Loucy (cell line): ENCODE measurements around the gene TMEM87A.

Experiments
- H2AFZ ChIP-seq: fragments of 200-600 bp; sonication (generic); 2 replicates; pipeline ENCODE4 v1.6.0; 2016; ENCODE audit warnings: antibody characterized with exemption, mild to moderate bottlenecking, low read length, moderate library complexity
- H3F3A ChIP-seq: fragments of 200-600 bp; 2 replicates; pipeline ENCODE4 v1.6.0; 2016; ENCODE audit warnings: antibody characterized with exemption, low read depth, mild to moderate bottlenecking
- H3K27me3 ChIP-seq: fragments of 200-600 bp; sonication (generic); 2 replicates; pipeline ENCODE4 v1.6.1; 2014; ENCODE audit warnings: low read length, mild to moderate bottlenecking; ENCODE audit not compliant: insufficient read depth, poor library complexity, severe bottlenecking
- H3K36me3 ChIP-seq: fragments of 200-600 bp; sonication (generic); 2 replicates; pipeline ENCODE4 v1.6.1; 2016; ENCODE audit warnings: low read length; ENCODE audit not compliant: insufficient read depth
- H3K4me1 ChIP-seq: fragments of 200-600 bp; sonication (generic); 2 replicates; pipeline ENCODE4 v1.5.1; 2014; ENCODE audit warnings: low read length, mild to moderate bottlenecking; ENCODE audit not compliant: insufficient read depth, poor library complexity, severe bottlenecking
- H3K4me2 ChIP-seq: fragments of 200-600 bp; sonication (generic); 2 replicates; pipeline ENCODE4 v1.6.0; 2014; ENCODE audit warnings: antibody characterized with exemption, low read length, low read depth, mild to moderate bottlenecking; ENCODE audit not compliant: poor library complexity, severe bottlenecking
- H3K4me3 ChIP-seq: fragments of 200-600 bp; sonication (generic); 2 replicates; pipeline ENCODE4 v1.5.1; 2014; ENCODE audit warnings: low read length, mild to moderate bottlenecking, mixed read lengths; ENCODE audit not compliant: poor library complexity, severe bottlenecking
- H3K79me2 ChIP-seq: fragments of 200-600 bp; sonication (generic); 2 replicates; pipeline ENCODE4 v1.6.1; 2014; ENCODE audit warnings: low read length; ENCODE audit not compliant: insufficient read depth
- H3K9ac ChIP-seq: fragments of 200-600 bp; sonication (generic); 2 replicates; pipeline ENCODE4 v1.6.0; 2014; ENCODE audit warnings: mild to moderate bottlenecking, low read depth, low read length, moderate library complexity; ENCODE audit not compliant: poor library complexity, severe bottlenecking
- H3K9me2 ChIP-seq: fragments of 200-600 bp; sonication (generic); replicated peaks from 2 replicates; pipeline ENCODE4 v1.6.1; 2016; ENCODE audit warnings: low read depth, low read length, mixed read lengths
- H3K9me3 ChIP-seq: fragments of 200-600 bp; sonication (generic); 2 replicates; pipeline ENCODE4 v1.6.1; 2014; ENCODE audit warnings: mild to moderate bottlenecking, antibody characterized with exemption, low read length, low read depth; ENCODE audit not compliant: insufficient read depth
- H4K20me1 ChIP-seq: fragments of 200-600 bp; sonication (generic); 2 replicates; pipeline ENCODE4 v1.6.0; 2014; ENCODE audit warnings: antibody characterized with exemption, low read length, mild to moderate bottlenecking; ENCODE audit not compliant: insufficient read depth, poor library complexity, severe bottlenecking
- CTCF ChIP-seq: fragments of 200-600 bp; sonication (generic); conservative IDR thresholded peaks from 2 replicates; pipeline ENCODE4 v1.5.1; 2014; ENCODE audit warnings: mild to moderate bottlenecking, antibody characterized with exemption, low read length
- EZH2phosphoT487 ChIP-seq: fragments of 200-600 bp; IDR thresholded peaks from 2 replicates; pipeline ENCODE4 v1.6.1; 2018; ENCODE audit warnings: antibody characterized with exemption, mild to moderate bottlenecking, moderate library complexity, borderline replicate concordance

Gene TMEM87A

GRCh38 chr15:42270996-42271395 is 2.2 kb downstream of the TMEM87A start:
- no peak overlapping the region for H2AFZ ChIP-seq
- peak overlapping the region; percentile 47 for H3K9ac ChIP-seq
- peaks cover 52% of the 10 kb centered on the region for H3K4me1 ChIP-seq
- no peaks in the 10 kb centered on the region for H3K9me2 ChIP-seq
- no peaks in the 10 kb centered on the region for H3K9me3 ChIP-seq
- H3K79me2 ChIP-seq: peaks cover 65% of the 10 kb centered on the region
- H4K20me1 ChIP-seq: peaks cover 30% of the 10 kb centered on the region
- TF ChIP-seq EZH2phosphoT487 (no peak), CTCF (no peak)
- peak overlapping the region; percentile 88 for H3K4me3 ChIP-seq
- H3K4me2 ChIP-seq: peak overlapping the region; percentile 87
- H3K36me3 ChIP-seq: peaks cover 15% of the 10 kb centered on the region
- no peaks in the 10 kb centered on the region for H3F3A ChIP-seq
- no peaks in the 10 kb centered on the region for H3K27me3 ChIP-seq

- Histone ChIP-seq H3K9me2 (no peaks in the 10 kb centered on the region), H3K4me2 (peak overlapping the region; percentile 87), H3K9ac (peak overlapping the region; percentile 47), H3K27me3 (no peaks in the 10 kb centered on the region), H3K4me1 (peaks cover 47% of the 10 kb centered on the region), H3K9me3 (no peaks in the 10 kb centered on the region), H3F3A (no peaks in the 10 kb centered on the region), H2AFZ (no peak overlapping the region), H4K20me1 (peaks cover 30% of the 10 kb centered on the region), H3K79me2 (peaks cover 65% of the 10 kb centered on the region), H3K4me3 (peak overlapping the region; percentile 88), H3K36me3 (peaks cover 19% of the 10 kb centered on the region)
- no peak for TF ChIP-seq CTCF
- TF ChIP-seq EZH2phosphoT487: no peak
Measured at GRCh38 chr15:42270551-42270950, 2.7 kb downstream of the TMEM87A start.

GRCh38 chr15:42267286-42267685 is 5.9 kb downstream of the TMEM87A start:
- Histone ChIP-seq H3K4me2 (no peak overlapping the region), H3K4me1 (peaks cover 30% of the 10 kb centered on the region), H3K9me2 (no peaks in the 10 kb centered on the region), H3F3A (no peaks in the 10 kb centered on the region), H3K4me3 (no peak overlapping the region), H3K79me2 (peaks cover 46% of the 10 kb centered on the region), H2AFZ (no peak overlapping the region), H3K9ac (no peak overlapping the region), H3K9me3 (no peaks in the 10 kb centered on the region), H3K27me3 (no peaks in the 10 kb centered on the region), H3K36me3 (peaks cover 49% of the 10 kb centered on the region), H4K20me1 (peaks cover 24% of the 10 kb centered on the region)
- TF ChIP-seq EZH2phosphoT487 (no peak), CTCF (no peak)
